ENCODE measurements around the gene SHB. TPM values are rescaled to one million over a fixed set of nuclear protein-coding genes. Genes with fewer than 3 reads are reported as not detected.

Gene SHB
- total and polyA plus RNA-seq, 2 of the 13 experiments (the other 11 are each of a cell fraction or from before 2014, with no cell fraction given), result 19.4 to 20.7 TPM

- no peak for TF ChIP-seq ARID3A (IDR thresholded peaks at IDR 0.05; ENCODE audit: low read depth, low read length)
- TF ChIP-seq ZNF7 (CRISPR knock-in tag; IDR thresholded peaks at IDR 0.05), result no peak
- TF ChIP-seq GABPA (IDR thresholded peaks at IDR 0.05; ENCODE audit: low read depth, low read length), result no peak
- peak; percentile 72 for TF ChIP-seq GABPA (CRISPR knock-in tag; IDR thresholded peaks at IDR 0.05; ENCODE audit: low read depth)
- no peak for TF ChIP-seq NFYB (CRISPR knock-in tag; IDR thresholded peaks at IDR 0.05)
- TF ChIP-seq ZNF142 (CRISPR knock-in tag; IDR thresholded peaks at IDR 0.05), result 0 out of 2 replicates have a peak, but pooled peaks have one; percentile 11
- no peak for TF ChIP-seq ZNF33A (CRISPR knock-in tag; IDR thresholded peaks at IDR 0.05; ENCODE audit: borderline replicate concordance)
- peak; percentile 86 for TF ChIP-seq FOXP4 (CRISPR knock-in tag; IDR thresholded peaks at IDR 0.05)
- TF ChIP-seq SRSF4 (IDR thresholded peaks at IDR 0.05; ENCODE audit: low read depth, low read length, poor library complexity, severe bottlenecking), result no peak
- peak; percentile 85 for TF ChIP-seq TEAD3 (CRISPR knock-in tag; optimal IDR thresholded peaks at IDR 0.05; ENCODE audit: borderline replicate concordance)
- no peak for TF ChIP-seq CTCF (CRISPR knock-in tag; IDR thresholded peaks at IDR 0.05)
- TF ChIP-seq CC2D1A (CRISPR knock-in tag; IDR thresholded peaks at IDR 0.05), result no peak
- no peak for TF ChIP-seq ZBED4 (CRISPR knock-in tag; IDR thresholded peaks at IDR 0.05; ENCODE audit: borderline replicate concordance)
Measured at GRCh38 chr9:38059233-38059936, 9.6 kb downstream of the SHB start (continued).

Measured in HepG2 (cell line).